Measurements from ENCODE around the gene FKRP. TPM values are rescaled to one million over a fixed set of nuclear protein-coding genes. Genes with fewer than 3 reads are reported as not detected.

The FKRP gene
- total RNA-seq, 2 experiments from 2014 or later, result 17.8 to 18.1 TPM

DNA sequence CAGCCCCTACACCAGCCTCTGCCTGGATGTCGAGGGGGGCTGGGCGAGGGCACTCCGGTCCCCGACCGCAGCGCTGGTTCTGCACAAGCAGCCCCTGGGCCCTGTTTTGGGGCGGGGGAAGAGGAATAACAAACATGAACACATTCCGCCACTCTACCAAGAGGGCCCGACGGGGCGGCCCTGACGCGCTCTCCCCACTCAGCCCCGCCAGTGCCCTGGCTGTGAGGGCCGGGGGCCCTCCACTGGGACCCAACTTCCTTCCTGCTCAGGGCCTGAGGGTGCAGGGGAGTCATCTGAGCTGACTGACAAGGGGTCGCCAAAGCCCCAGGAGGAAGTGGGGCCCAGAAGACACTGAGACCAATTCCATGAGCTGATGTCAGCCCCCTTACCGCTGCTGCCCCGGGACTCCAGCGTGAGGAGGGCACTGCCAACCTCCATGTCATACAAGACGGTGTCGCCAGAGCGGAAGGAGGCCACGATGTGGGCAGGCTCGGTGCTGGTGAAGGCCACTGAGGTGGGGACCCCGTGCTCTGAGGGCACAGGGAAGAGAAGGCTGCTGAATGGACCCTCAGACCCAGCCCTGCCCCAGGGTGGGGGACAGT, 23.3 kb upstream of the FKRP start:
- Mint-ChIP-seq H3K9me3 (no peaks in the 10 kb centered on the region), H3K4me3 (peak overlapping the region; percentile 30), H3K27me3 (no peaks in the 10 kb centered on the region), H3K36me3 (peaks cover 22% of the 10 kb centered on the region), H3K27ac (peak overlapping the region; percentile 77), H3K4me1 (peaks cover 39% of the 10 kb centered on the region)
- ATAC-seq (ENCODE audit: low read depth), result no peak
- no peak for DNase-seq
- POLR2A ChIA-PET, result interaction anchor here (0.7 to 3.4 kb wide), 3 partner anchors 8 to 35 kb away, joined by 3 to 19 read pairs (median 7); no protein-coding TSS in a partner anchor

DNA sequence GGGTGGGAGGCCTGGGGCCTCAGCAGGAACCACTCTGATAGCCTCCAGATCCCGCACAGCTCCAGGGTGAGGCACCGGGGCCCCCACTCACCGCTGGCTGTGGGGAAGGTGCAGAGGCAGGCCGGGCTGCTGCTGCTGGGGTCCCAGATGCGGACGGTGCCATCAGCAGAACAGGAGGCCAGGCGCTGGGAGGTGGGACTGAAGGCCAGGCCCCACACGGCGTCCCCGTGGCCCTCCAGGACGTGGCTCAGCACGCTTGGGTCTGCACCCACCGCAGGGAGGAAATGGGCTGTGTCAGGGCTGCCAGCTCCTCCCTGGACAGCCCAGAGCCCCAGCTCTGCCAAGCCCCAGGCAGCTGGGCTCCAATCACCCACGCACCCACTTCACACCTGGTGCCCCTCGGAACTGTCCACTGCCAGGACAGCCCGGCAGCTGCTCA, 22.8 kb upstream of the FKRP start:
- Mint-ChIP-seq H3K4me3 (no peak overlapping the region), H3K4me1 (peaks cover 37% of the 10 kb centered on the region), H3K27me3 (no peaks in the 10 kb centered on the region), H3K36me3 (peaks cover 22% of the 10 kb centered on the region), H3K27ac (no peak overlapping the region), H3K9me3 (no peaks in the 10 kb centered on the region)
- POLR2A ChIA-PET, result interaction anchor here (0.7 to 3.4 kb wide), 3 partner anchors 9 to 35 kb away, joined by 3 to 19 read pairs (median 7); no protein-coding TSS in a partner anchor
- no peak for DNase-seq
- ATAC-seq (ENCODE audit: low read depth), result no peak

DNA sequence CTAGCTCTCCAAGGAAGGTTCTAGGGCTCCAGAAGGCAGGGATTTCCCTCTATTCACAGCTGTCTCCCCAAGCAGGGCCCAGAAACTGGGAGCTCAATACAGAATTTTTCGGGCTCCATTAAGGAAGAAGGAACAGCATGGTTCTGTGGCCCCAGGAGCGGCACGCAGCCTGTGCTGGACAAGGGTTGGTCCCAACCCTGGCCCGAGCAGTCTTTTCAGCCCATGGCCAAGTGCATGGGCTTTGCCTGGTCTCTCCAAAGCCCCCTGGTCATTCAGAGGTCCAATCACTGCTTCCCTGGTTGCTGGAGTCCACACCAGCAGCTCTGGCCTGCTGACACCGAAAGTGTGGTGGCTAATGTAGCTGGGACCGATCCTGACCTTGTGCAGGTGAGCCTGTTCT, 22.4 kb upstream of the FKRP start:
- Mint-ChIP-seq H3K36me3 (peaks cover 23% of the 10 kb centered on the region), H3K9me3 (no peaks in the 10 kb centered on the region), H3K27ac (no peak overlapping the region), H3K27me3 (no peaks in the 10 kb centered on the region), H3K4me3 (no peak overlapping the region), H3K4me1 (peaks cover 34% of the 10 kb centered on the region)
- ATAC-seq (ENCODE audit: low read depth) (no peak), DNase-seq (no peak)
- POLR2A ChIA-PET, result interaction anchor here (0.7 to 3.4 kb wide), 3 partner anchors 9 to 36 kb away, joined by 3 to 19 read pairs (median 7); no protein-coding TSS in a partner anchor

DNA sequence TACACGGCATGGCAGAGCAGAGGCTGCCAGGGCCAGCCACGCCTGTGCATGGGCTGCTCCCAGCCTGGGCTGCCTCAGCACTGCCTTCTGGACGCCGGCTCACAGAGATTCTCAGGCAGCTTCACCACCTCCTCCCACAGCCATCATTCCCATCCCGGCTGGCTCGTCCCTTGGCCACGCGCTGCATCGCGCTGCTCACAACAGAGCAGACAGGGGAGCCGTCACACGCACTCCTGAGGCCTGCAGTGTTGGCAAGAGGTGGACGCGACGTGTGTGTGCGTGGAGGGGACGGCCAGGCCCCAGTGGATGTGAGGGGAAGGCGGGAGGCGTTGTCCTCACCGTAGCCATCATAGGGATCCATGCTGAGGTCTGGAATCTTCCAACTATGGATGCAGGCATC, 21.4 kb upstream of the FKRP start:
- POLR2A ChIA-PET, result interaction anchor here (0.7 to 3.4 kb wide), 2 partner anchors 10 to 201 kb away, joined by 4 to 19 read pairs; no protein-coding TSS in a partner anchor
- H3K4me1 Mint-ChIP-seq, result peaks cover 32% of the 10 kb centered on the region
- peaks cover 27% of the 10 kb centered on the region for H3K36me3 Mint-ChIP-seq
- no peaks in the 10 kb centered on the region for H3K27me3 Mint-ChIP-seq
- DNase-seq (no peak), ATAC-seq (ENCODE audit: low read depth) (no peak)
- H3K4me3 Mint-ChIP-seq, result no peak overlapping the region
- no peaks in the 10 kb centered on the region for H3K9me3 Mint-ChIP-seq
- H3K27ac Mint-ChIP-seq, result no peak overlapping the region

DNA sequence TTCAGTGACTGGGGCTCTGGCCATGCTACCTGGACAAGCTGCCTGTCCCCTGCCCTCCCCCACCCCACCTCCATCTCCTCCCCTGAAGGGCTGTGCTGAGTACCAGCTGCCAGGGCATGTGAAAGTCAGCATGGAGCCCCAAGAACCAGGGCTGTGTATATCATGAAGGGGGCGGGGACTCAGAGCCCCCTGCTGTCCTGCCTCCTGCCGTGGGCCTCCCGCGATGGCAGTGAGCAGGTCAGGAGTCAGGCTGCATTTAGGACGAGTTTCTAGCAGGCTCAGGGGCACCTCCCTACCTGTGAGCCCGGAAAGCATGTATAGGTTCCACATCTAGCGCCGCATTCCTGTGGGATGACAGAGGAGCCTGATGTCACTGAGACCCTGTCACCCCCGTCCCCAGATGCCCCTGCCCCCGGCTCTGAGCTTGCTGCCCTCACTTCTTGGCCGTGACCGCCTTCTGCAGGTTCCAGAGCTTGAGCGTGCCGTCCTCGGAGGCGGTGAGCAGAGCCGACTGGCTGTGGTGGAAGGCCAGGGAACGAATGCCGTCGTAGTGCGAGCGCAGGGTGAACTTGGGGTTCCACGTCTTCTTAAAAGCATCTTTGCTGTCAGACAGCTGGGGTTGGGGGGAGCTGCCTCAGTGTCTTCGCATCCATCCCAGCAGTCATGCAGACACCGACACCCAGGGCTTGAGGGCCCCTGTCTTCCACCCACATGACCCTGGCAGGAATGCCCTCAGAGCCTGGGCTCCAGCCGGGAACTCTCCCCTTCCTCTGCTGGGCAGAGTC, 20.6 kb upstream of the FKRP start:
- H3K4me1 Mint-ChIP-seq, result peaks cover 31% of the 10 kb centered on the region
- H3K27ac Mint-ChIP-seq, result no peak overlapping the region
- no peaks in the 10 kb centered on the region for H3K27me3 Mint-ChIP-seq
- peaks cover 29% of the 10 kb centered on the region for H3K36me3 Mint-ChIP-seq
- ATAC-seq (ENCODE audit: low read depth) (no peak), DNase-seq (no peak)
- POLR2A ChIA-PET, result interaction anchor here (0.6 to 3.4 kb wide), 2 partner anchors 11 to 202 kb away, joined by 4 to 19 read pairs; no protein-coding TSS in a partner anchor
- H3K9me3 Mint-ChIP-seq, result no peaks in the 10 kb centered on the region
- no peak overlapping the region for H3K4me3 Mint-ChIP-seq

DNA sequence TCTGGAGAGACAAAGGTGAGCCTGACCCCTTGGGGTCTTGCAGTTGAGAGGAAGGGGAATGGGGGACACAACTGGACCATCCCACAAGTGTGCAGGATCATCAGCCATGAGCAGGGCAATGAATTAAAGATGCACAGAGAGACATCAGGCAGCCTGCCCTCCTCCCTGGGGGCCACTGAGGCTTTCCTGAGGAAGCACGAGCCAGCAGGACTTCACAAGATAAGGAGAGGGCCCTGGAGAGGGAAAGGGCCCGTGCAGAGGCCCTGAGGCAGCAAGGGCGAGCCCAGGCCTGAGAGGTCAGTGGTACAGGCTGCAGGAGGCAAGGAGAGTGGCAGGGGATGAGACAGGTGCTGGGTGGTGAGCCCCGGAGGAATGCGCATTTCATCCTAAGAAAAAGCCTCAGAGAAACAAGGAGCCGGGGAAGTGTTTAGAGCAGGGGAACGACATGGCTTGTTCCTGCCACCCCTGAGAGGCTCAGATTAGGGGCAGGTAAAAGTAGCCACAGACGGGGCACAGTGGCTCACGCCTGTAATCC, 19.9 kb upstream of the FKRP start:
- Mint-ChIP-seq H3K9me3 (no peaks in the 10 kb centered on the region), H3K27ac (no peak overlapping the region), H3K36me3 (peaks cover 25% of the 10 kb centered on the region), H3K4me1 (peaks cover 29% of the 10 kb centered on the region), H3K27me3 (no peaks in the 10 kb centered on the region), H3K4me3 (no peak overlapping the region)
- POLR2A ChIA-PET, result interaction anchor here (1.0 to 3.4 kb wide), 2 partner anchors 11 to 12 kb away, joined by 3 to 19 read pairs; no protein-coding TSS in a partner anchor
- ATAC-seq (ENCODE audit: low read depth) (no peak), DNase-seq (no peak)

DNA sequence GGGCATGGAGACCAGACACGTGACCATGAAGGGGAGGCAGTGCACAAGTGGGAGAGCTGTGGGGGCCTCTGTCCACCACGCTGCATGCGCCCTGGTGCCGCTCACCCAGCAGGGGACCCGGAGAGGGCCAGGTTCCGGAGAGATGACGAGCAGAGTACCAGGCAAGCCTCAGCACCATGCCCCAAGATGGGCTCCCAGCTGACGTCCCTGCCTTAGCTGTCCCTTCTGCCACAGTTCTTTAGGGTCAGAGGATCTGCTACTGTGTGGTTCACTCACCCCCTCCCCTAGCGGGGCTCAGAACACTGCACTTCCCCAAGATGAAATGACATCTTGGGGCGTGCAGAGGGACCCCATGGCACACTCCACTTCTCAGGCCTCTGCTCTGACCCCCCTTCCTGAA, 19.3 kb upstream of the FKRP start:
- Mint-ChIP-seq H3K9me3 (no peaks in the 10 kb centered on the region), H3K27me3 (no peaks in the 10 kb centered on the region), H3K4me1 (peaks cover 29% of the 10 kb centered on the region), H3K27ac (no peak overlapping the region), H3K36me3 (peaks cover 24% of the 10 kb centered on the region), H3K4me3 (no peak overlapping the region)
- ATAC-seq (ENCODE audit: low read depth) (no peak), DNase-seq (no peak)
- POLR2A ChIA-PET, result interaction anchor here (1.0 kb wide), 1 partner anchor 12 kb away, joined by 3 read pairs; no protein-coding TSS in a partner anchor

DNA sequence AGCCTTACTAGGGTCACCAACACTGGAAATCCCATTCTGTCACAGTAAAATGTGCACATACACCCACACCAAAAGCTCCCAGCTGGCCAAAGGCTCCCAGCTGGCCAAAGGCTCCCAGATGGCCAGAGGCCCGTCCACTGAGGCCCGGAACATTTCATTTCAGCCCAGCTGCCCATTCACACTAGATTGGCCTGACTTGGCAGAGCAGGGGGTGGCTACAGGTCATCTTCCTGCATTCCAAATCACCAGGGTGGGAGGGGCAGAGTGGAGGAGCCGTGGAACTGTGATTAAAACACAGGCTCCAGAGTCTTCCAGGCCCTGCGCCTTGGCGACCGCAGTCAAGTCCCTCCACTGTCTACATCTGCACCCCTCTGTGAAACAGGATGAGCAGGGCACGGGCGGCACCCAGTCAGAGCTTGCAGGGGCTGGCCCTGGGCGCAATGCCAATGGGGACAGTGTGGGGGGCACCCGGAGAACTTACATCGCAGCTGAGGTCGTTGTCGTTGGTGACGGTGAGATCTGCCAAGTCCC, 18.8 kb upstream of the FKRP start:
- no peaks in the 10 kb centered on the region for H3K9me3 Mint-ChIP-seq
- DNase-seq (no peak), ATAC-seq (ENCODE audit: low read depth) (no peak)
- no peak overlapping the region for H3K4me3 Mint-ChIP-seq
- H3K36me3 Mint-ChIP-seq, result peaks cover 23% of the 10 kb centered on the region
- peak overlapping the region; percentile 48 for H3K27ac Mint-ChIP-seq
- H3K27me3 Mint-ChIP-seq, result no peaks in the 10 kb centered on the region
- POLR2A ChIA-PET, result interaction anchor here (1.0 to 2.1 kb wide), 2 partner anchors 12 to 13 kb away, joined by 3 to 17 read pairs; no protein-coding TSS in a partner anchor
- H3K4me1 Mint-ChIP-seq, result peaks cover 31% of the 10 kb centered on the region

DNA sequence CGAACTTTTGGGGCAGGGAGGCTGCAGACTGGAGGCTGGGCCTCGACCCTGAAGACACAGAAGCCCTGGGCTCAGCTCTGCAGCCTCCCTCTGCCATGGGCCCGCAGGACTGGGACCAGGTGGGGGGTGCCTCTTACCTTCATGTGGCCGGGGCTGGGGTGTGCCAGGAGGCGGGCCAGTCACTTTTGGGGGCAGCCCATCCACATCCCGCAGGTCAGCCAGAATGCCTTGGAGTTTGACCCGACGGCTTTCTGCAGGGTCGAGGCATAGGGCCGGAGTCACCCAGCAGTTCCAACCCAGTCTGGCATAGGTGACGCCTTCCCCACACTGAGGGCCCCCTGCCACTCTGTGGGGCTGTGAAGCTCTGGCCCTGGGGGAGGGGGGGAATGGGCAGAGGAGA, 18.1 kb upstream of the FKRP start:
- peaks cover 27% of the 10 kb centered on the region for H3K4me1 Mint-ChIP-seq
- ATAC-seq (ENCODE audit: low read depth), result no peak
- H3K27me3 Mint-ChIP-seq, result no peaks in the 10 kb centered on the region
- DNase-seq, result no peak
- H3K27ac Mint-ChIP-seq, result peak overlapping the region; percentile 14
- no peak overlapping the region for H3K4me3 Mint-ChIP-seq
- peaks cover 20% of the 10 kb centered on the region for H3K36me3 Mint-ChIP-seq
- POLR2A ChIA-PET, result interaction anchor here (0.9 to 2.1 kb wide), 6 partner anchors 10 to 61 kb away, joined by 3 to 17 read pairs (median 5); partner anchors contain the start of gene SLC1A5
- no peaks in the 10 kb centered on the region for H3K9me3 Mint-ChIP-seq

DNA sequence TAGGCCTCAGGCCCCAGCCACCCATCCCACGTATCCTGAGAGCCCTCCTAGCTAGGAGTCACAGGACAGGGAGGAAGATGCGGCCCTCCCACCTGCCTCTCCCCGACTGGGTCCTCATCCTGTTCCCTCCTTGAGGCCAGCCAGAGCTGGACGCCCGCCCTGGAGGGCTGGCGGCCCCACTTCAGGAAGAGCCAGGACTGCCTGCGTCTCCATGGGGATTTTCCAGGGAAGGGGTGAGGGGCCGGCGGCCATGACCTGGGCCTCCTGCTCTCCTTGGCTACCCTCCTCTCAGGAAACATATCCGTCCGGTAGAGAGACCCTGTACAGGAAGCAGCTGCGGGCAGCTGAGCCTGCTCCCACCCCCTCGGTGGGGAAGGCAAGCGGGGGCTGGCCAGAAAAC, 17.6 kb upstream of the FKRP start:
- POLR2A ChIA-PET, result interaction anchor here (0.9 to 2.1 kb wide), 8 partner anchors 10 to 61 kb away, joined by 3 to 17 read pairs (median 4); partner anchors contain the start of gene SLC1A5
- peaks cover 26% of the 10 kb centered on the region for H3K4me1 Mint-ChIP-seq
- H3K4me3 Mint-ChIP-seq, result peak overlapping the region; percentile 36
- ATAC-seq (ENCODE audit: low read depth) (no peak), DNase-seq (no peak)
- H3K27me3 Mint-ChIP-seq, result no peaks in the 10 kb centered on the region
- peak overlapping the region; percentile 79 for H3K27ac Mint-ChIP-seq
- H3K36me3 Mint-ChIP-seq, result peaks cover 21% of the 10 kb centered on the region
- no peaks in the 10 kb centered on the region for H3K9me3 Mint-ChIP-seq

DNA sequence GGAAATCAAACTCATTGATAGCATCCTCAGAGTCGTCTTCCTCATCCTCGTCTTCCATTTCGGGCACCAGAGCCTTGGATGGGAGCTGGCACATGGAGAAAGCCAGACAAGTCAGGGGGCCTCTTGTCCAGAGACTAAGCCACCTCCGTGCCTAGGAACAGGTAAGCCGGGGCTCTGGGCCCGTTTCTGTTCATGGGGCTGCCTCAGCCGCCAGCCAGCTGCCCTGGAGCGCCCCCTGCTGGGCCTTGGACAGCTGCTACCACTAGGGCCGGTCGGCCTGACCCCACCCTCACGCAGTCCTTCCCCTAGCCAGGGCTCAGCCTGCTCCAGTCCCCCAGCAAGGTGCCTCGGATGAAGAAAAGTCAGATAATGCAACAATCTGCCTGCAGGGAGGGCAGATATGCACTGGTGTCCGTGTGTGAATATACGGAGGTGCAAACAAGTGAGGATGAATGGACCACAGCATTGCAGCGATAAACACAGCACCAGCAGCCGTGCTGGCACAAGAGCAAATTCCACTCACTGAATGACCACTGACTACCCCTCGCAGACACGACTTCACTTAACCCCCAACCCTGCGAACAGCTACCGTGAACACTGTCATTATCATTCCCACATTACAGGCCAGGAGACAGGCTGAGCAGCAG, 17.0 kb upstream of the FKRP start:
- Mint-ChIP-seq H3K36me3 (peaks cover 21% of the 10 kb centered on the region), H3K9me3 (no peaks in the 10 kb centered on the region), H3K27ac (peak overlapping the region; percentile 79), H3K4me3 (peak overlapping the region; percentile 36), H3K27me3 (no peaks in the 10 kb centered on the region), H3K4me1 (peaks cover 21% of the 10 kb centered on the region)
- POLR2A ChIA-PET, result interaction anchor here (0.8 to 2.1 kb wide), 9 partner anchors 11 to 118 kb away, joined by 3 to 17 read pairs (median 3); partner anchors contain the start of gene SLC1A5
- ATAC-seq (ENCODE audit: low read depth), result peak; percentile 94
- peak; percentile 92 for DNase-seq

DNA sequence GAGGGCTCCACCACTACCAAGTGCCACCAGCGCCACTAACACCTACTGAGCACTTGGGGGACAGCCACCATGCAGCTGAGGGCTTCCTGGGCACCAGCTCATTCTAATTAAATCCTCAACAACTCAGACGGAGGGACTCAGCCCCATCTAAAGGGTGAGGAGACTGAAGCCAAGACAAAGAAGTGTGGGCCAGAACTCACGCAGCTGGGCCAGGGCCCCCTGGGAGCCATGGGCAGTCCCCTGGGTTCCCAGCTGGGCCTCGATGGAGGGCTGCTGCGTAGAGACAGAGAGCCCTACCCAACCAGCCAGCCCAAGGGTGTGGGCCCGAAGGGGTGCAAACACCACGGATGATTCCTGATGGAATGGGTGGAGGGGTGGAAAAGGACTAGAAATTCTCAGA, 16.2 kb upstream of the FKRP start:
- POLR2A ChIA-PET, result interaction anchor here (0.6 to 1.6 kb wide), 2 partner anchors 12 to 37 kb away, joined by 3 read pairs; no protein-coding TSS in a partner anchor
- Mint-ChIP-seq H3K4me1 (peaks cover 19% of the 10 kb centered on the region), H3K27me3 (no peaks in the 10 kb centered on the region), H3K36me3 (peaks cover 21% of the 10 kb centered on the region), H3K4me3 (no peak overlapping the region), H3K27ac (no peak overlapping the region), H3K9me3 (no peaks in the 10 kb centered on the region)
- DNase-seq, result no peak
- no peak for ATAC-seq (ENCODE audit: low read depth)

Measured in activated naive CD8-positive, alpha-beta T cell treated with anti-CD3 and anti-CD28 coated beads, Interleukin-2, amount 10 ng/mL, durations not matched to agents 7 days and 5 days (primary cell).